ENCODE data around the gene BANF2.

Gene BANF2

GRCh38 chr20:17721802-17722486 is 22.2 kb downstream of the BANF2 start:
- H3K27ac ChIP-seq (ENCODE audit: low read length), result no peak overlapping the region
- H3K9me2 ChIP-seq (replicated peaks; ENCODE audit: insufficient read depth, low read length), result no peaks in the 10 kb centered on the region
- TF ChIP-seq CTCF (IDR thresholded peaks at IDR 0.05; ENCODE audit: low read length) (peak; percentile 14; the same call in 1 of the 2 replicates), EZH2 (optimal IDR thresholded peaks at IDR 0.05; ENCODE audit: low read depth, low read length) (no peak)
- no peaks in the 10 kb centered on the region for H3K27me3 ChIP-seq (replicated peaks; ENCODE audit: insufficient read depth, low read length)
- no peaks in the 10 kb centered on the region for H3K79me2 ChIP-seq (ENCODE audit: low read length)
- no peaks in the 10 kb centered on the region for H3K9me3 ChIP-seq (replicated peaks; ENCODE audit: insufficient read depth, low read length)
- H3K36me3 ChIP-seq (replicated peaks; ENCODE audit: insufficient read depth, low read length), result no peaks in the 10 kb centered on the region
- H2AFZ ChIP-seq (ENCODE audit: low read length), result no peak overlapping the region
- no peak for DNase-seq
- H3F3A ChIP-seq (ENCODE audit: insufficient read depth, low read length), result 0 out of 2 replicates have a peak, but pooled peaks cover 5% of the 10 kb centered on the region
- peaks cover 19% of the 10 kb centered on the region for H3K4me1 ChIP-seq (ENCODE audit: low read length)
- H4K20me1 ChIP-seq (ENCODE audit: insufficient read depth, low read length), result no peaks in the 10 kb centered on the region
- H3K4me3 ChIP-seq (ENCODE audit: low read length), result no peak overlapping the region
- no peak overlapping the region for H3K9ac ChIP-seq (ENCODE audit: low read length)
- H3K4me2 ChIP-seq (ENCODE audit: low read depth, low read length), result no peak overlapping the region

GRCh38 chr20:17722493-17723300 is 22.9 kb downstream of the BANF2 start:
- peaks cover 15% of the 10 kb centered on the region for H3K4me1 ChIP-seq (ENCODE audit: low read length)
- 0 out of 2 replicates have a peak, but pooled peaks cover 5% of the 10 kb centered on the region for H3F3A ChIP-seq (ENCODE audit: insufficient read depth, low read length)
- H3K27me3 ChIP-seq (replicated peaks; ENCODE audit: insufficient read depth, low read length), result no peaks in the 10 kb centered on the region
- H3K9me3 ChIP-seq (replicated peaks; ENCODE audit: insufficient read depth, low read length), result no peaks in the 10 kb centered on the region
- no peak overlapping the region for H2AFZ ChIP-seq (ENCODE audit: low read length)
- H3K27ac ChIP-seq (ENCODE audit: low read length), result no peak overlapping the region
- DNase-seq, result no peak
- no peaks in the 10 kb centered on the region for H3K79me2 ChIP-seq (ENCODE audit: low read length)
- no peak overlapping the region for H3K9ac ChIP-seq (ENCODE audit: low read length)
- H3K4me2 ChIP-seq (ENCODE audit: low read depth, low read length), result no peak overlapping the region
- TF ChIP-seq EZH2phosphoT487 (IDR thresholded peaks at IDR 0.05; ENCODE audit: low read length), result no peak
- TF ChIP-seq EZH2 (optimal IDR thresholded peaks at IDR 0.05; ENCODE audit: low read depth, low read length), result no peak
- TF ChIP-seq CTCF (IDR thresholded peaks at IDR 0.05; ENCODE audit: low read length), result no peak
- H3K4me3 ChIP-seq (ENCODE audit: low read length), result no peak overlapping the region
- H3K9me2 ChIP-seq (replicated peaks; ENCODE audit: insufficient read depth, low read length), result no peaks in the 10 kb centered on the region
- H3K36me3 ChIP-seq (replicated peaks; ENCODE audit: insufficient read depth, low read length), result no peaks in the 10 kb centered on the region
- no peaks in the 10 kb centered on the region for H4K20me1 ChIP-seq (ENCODE audit: insufficient read depth, low read length)

GRCh38 chr20:17723301-17723691 is 23.5 kb downstream of the BANF2 start:
- no peaks in the 10 kb centered on the region for H4K20me1 ChIP-seq (ENCODE audit: insufficient read depth, low read length)
- no peak for DNase-seq
- no peak overlapping the region for H3K4me3 ChIP-seq (ENCODE audit: low read length)
- no peak overlapping the region for H3K4me2 ChIP-seq (ENCODE audit: low read depth, low read length)
- H3K4me1 ChIP-seq (ENCODE audit: low read length), result peaks cover 15% of the 10 kb centered on the region
- TF ChIP-seq EZH2phosphoT487 (IDR thresholded peaks at IDR 0.05; ENCODE audit: low read length), result no peak
- no peak for TF ChIP-seq CTCF (IDR thresholded peaks at IDR 0.05; ENCODE audit: low read length)
- TF ChIP-seq EZH2 (optimal IDR thresholded peaks at IDR 0.05; ENCODE audit: low read depth, low read length), result no peak
- no peaks in the 10 kb centered on the region for H3K79me2 ChIP-seq (ENCODE audit: low read length)
- no peak overlapping the region for H3K27ac ChIP-seq (ENCODE audit: low read length)
- H2AFZ ChIP-seq (ENCODE audit: low read length), result no peak overlapping the region
- no peaks in the 10 kb centered on the region for H3K27me3 ChIP-seq (replicated peaks; ENCODE audit: insufficient read depth, low read length)
- H3K36me3 ChIP-seq (replicated peaks; ENCODE audit: insufficient read depth, low read length), result no peaks in the 10 kb centered on the region
- H3K9me3 ChIP-seq (replicated peaks; ENCODE audit: insufficient read depth, low read length), result no peaks in the 10 kb centered on the region
- H3K9ac ChIP-seq (ENCODE audit: low read length), result no peak overlapping the region
- H3K9me2 ChIP-seq (replicated peaks; ENCODE audit: insufficient read depth, low read length), result no peaks in the 10 kb centered on the region
- 0 out of 2 replicates have a peak, but pooled peaks cover 5% of the 10 kb centered on the region for H3F3A ChIP-seq (ENCODE audit: insufficient read depth, low read length)
